ACHN (cell line): ENCODE data around the gene UBL4B.

Experiments
- DNase-seq: peaks from one replicate; pipeline ENCODE4 v3.0.0-alpha.2; 2015
- in situ Hi-C: cut with HindIII; loops from 2 replicates; pipeline ENCODE4 v1.10.0; 2017; ENCODE audit warnings: low sequenced_read_pairs, low pct_ligation_motif_present, low pct_unique_long_range_greater_than_20kb

Gene UBL4B

DNA sequence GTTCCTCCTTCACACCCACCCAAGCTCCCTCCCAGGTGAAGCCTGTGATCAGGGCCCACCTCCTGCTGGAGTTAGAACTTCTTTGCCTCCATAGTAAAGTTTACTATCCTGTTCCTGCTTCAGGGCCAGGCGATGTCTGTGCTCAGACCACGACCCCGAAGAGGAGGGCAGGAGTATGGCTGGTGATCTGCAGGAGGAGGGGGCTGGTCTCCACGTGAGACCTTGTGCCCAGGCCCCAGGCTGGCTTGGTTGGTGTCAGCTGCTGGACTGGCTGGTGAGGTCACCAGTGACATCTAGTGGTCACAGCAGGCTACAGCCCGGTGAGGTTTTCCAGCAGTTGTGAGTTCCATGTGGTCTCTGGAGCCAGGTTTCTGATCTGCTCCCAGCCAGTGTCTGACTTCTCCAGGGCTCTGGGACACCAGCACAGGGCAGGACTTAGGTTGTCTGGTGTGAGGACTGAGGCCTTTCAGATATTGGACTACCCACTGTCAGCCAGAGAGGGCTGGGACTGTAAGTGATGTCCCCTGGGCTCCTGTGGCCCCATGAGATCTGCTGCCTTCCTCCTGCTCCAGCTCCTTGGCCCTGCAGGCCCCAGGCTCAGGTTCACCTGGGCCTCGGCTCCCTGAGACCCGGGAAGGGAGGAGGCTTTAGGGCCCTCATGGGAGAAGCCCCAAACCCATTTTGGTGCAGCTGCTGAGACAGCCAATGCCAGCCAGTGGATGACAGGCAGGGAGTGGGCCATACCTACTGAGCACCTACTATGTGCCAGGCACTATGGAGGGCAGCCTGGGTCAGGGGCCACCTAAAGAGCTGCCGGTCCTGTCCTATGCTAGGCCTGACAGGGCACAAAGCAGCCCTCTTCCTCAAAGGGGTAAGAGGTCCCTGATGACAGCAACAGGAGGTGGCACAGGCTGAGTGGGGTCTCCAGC, 6.0 kb upstream of the UBL4B start:
- in situ Hi-C loops: no loop called here
- peak; percentile 56 for DNase-seq

DNA sequence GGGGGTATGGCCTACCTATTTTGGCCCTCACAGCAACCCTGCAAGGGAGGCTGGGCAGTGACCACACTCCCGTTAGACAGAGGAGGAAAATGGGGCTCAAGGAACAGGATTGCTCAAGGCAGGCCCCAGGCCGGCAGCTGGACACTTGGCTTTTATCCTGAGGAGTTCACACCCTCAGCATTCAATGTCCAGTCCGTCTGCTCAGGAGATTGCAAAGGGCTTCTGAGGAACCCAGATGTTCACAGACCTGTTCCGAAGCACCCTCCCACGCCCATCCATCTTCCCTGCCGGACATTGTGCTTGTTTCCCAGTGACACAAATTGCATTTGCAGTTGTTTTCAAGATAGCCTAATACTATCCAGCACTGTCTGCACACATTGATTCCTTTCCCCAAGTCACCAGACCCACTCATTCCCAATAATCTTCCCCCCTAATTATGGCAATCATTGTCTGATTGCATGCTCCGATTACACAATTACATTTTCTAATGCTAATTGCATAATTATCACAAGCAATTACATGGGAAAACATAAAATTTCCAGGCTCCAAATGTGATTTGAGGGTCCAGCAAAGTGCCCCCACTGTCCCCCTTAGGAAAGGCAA, 4.3 kb upstream of the UBL4B start:
- no peak for DNase-seq
- in situ Hi-C loops: no loop called here

- no peak for DNase-seq
- in situ Hi-C loops: no loop called here
These were observed 1.2 kb upstream of the UBL4B start for GRCh38 chr1:110111081-110111480.

GRCh38 chr1:110112656-110113055, 413 bp downstream of the UBL4B start:
- in situ Hi-C loops: no loop called here
- DNase-seq: no peak

GRCh38 chr1:110113551-110113950, 1.3 kb downstream of the UBL4B start:
- no peak for DNase-seq
- in situ Hi-C loops: no loop called here

GRCh38 chr1:110114173-110114572, 1.9 kb downstream of the UBL4B start:
- in situ Hi-C loops: no loop called here

GRCh38 chr1:110114784-110115183, 2.5 kb downstream of the UBL4B start:
- DNase-seq: no peak
- in situ Hi-C loops: no loop called here

More at GRCh38 chr1:110114173-110114572, 1.9 kb downstream of the UBL4B start:
- DNase-seq: no peak

GRCh38 chr1:110118636-110119396, 6.6 kb downstream of the UBL4B start:
- peak; percentile 7 for DNase-seq
- in situ Hi-C loops: no loop called here

- DNase-seq: no peak
These were observed 7.6 kb downstream of the UBL4B start for GRCh38 chr1:110119843-110120242.

DNA sequence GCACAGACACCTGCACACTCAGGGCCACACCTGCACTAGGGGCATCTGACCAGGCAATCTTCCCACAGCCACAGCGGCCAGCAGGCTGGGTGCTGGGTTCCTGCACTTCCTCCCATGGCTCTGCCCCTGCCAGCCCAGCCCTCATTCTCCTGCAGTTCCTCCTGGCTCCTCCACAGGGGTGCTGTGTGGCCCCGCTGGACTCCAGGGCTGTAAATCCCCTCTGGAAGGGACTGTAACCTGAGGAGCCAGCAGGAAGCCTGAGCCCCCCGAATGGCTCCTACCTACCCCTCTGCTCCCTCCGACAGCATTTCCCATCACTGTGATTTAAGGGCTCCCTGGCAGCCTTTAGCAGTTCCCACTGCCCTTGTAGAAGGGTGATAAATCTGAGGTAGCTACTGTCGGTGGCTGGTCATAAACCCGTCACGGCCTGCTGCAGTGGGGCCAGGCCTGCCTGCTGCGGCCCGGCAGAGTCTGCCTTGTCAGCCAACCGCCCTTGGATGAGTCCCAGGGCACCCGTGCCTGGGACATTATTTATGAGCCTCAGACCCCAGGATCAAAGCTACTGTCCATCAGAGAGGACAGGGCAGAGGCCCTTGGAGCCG, 8.8 kb downstream of the UBL4B start:
- no peak for DNase-seq
- in situ Hi-C loops: no loop called here

More at GRCh38 chr1:110119843-110120242, 7.6 kb downstream of the UBL4B start:
- in situ Hi-C loops: no loop called here

- no peak for DNase-seq
- in situ Hi-C loops: no loop called here
These were observed 11.0 kb downstream of the UBL4B start for GRCh38 chr1:110123224-110123623.

- in situ Hi-C loops: no loop called here
- no peak for DNase-seq
These were observed 13.6 kb downstream of the UBL4B start for GRCh38 chr1:110125810-110126209.

DNA sequence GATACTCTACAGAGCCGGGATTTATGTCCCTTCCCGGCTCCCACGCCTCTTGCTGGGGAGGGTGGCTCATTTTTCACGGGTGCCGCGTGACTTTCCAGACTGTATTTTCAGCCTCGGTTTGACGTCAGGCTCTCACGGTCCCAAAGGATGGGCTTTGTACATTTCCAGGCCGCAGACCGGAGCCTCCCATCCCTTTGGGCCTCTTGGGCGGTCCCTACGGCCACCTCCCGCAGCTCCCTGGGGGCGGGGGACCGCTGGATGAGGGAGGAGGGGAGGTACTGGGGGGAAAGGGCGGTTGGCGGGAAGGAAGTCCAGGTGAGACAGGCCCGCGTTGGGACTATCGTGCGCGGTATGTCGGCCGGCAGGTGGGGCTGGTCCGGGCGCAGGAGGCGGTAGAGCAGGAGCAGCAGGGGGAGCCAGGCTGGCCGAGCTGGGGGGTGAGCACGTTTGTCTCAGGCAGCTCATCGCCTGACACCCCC, 17.9 kb downstream of the UBL4B start:
- DNase-seq: no peak
- in situ Hi-C loops: no loop called here

DNA sequence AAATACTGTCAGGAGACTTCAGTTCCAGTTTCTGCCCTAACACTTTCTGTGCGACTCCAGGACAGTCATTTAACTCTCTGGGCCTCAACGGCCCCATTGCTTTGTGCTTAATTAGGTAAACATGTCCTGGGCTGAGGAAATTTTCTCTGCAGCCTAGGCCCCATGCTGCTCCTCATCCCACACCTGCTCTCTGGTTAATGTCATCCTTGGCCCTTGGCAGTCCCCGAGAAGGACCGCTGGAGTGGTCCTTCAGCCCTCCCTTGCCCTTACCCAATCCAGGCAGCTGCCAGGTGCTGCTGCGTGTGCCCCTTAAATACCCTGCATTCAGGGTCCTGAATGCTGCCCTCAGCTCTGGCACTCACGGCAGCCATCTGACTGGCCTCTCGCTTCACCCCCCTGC, 18.7 kb downstream of the UBL4B start:
- DNase-seq: no peak
- in situ Hi-C loops: no loop called here

- in situ Hi-C loops: no loop called here
- DNase-seq: no peak
These were observed 20.4 kb downstream of the UBL4B start for GRCh38 chr1:110132682-110133081.

- in situ Hi-C loops: no loop called here
- no peak for DNase-seq
These were observed 21.2 kb downstream of the UBL4B start for GRCh38 chr1:110133436-110133835.

- in situ Hi-C loops: no loop called here
- no peak for DNase-seq
These were observed 21.9 kb downstream of the UBL4B start for GRCh38 chr1:110134050-110134595.

DNA sequence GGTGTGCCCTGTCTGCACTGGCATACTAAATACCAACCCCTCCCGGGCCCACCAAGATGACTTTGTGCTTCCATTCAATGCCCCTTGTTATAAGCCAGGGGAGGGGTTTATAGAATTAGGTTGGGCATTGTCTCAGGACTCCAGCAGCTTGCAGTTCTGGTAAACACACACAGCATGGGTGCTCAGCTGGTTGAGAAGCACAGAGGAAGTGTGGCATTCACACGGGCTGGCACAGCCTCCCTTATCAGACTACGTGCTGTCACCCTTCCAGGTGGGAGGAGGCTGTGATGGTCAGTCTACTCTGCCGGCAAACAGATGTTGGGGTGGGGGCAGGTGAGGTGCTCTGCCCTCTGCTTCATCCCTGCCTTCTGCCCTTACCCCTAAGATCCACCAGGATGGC, 23.0 kb downstream of the UBL4B start:
- in situ Hi-C loops: no loop called here
- DNase-seq: no peak
